ENCODE measurements around the gene RNASEH1. TPM values are rescaled to one million over a fixed set of nuclear protein-coding genes. Genes with fewer than 3 reads are reported as not detected.
"Not testable (repeated sequence)": the region's sequence is repeated elsewhere in the genome, so short reads cannot be mapped to it uniquely, and the experiment has no call there.

RNASEH1 gene
- polyA plus RNA-seq, 4 donors: 5.1 to 16.4 (median 9.6) TPM

DNA sequence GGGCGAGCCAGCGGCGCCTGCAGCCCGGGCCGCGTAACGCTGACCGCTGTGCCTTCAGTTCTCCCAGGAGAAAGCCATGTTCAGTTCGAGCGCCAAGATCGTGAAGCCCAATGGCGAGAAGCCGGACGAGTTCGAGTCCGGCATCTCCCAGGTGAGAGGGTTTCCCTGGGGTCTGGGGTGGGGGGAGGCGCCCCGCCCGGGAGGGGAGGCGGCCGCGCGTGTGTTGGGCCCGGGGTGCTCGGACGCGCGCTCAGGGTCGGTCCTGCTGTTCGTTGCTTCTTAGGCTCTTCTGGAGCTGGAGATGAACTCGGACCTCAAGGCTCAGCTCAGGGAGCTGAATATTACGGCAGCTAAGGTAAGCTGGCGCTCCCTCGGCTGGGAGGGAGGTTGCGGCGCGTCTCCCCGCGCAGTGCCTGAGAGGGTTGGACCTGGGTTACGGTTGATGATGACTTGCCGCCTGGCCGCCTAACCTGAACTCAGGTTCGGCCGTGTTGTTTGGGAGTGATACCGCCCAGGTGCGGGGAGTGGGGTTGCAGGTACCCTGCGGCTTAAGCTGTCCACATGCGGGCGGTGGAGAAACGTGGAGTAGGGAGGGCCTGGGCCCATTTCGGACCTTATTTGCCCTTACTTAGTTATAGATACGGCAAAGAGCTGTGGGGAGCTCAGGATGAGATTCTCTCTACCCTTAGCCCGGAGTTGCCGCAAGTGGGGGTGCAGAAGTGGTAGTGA lies 17.6 kb upstream of the RNASEH1 start:
- no peaks in the 10 kb centered on the region for H3K27me3 ChIP-seq (ENCODE audit: control insufficient read depth in 3 of 3, insufficient read depth in 3 of 3, low read length in 3 of 3)
- no peaks in the 10 kb centered on the region for H3K9me3 ChIP-seq (ENCODE audit: control insufficient read depth in 2 of 2, insufficient read depth in 1 of 2, low read depth in 1 of 2, low read length in 1 of 2)
- peaks cover 8 to 26% (median 18%) of the 10 kb centered on the region in 3 donors for H3K36me3 ChIP-seq (ENCODE audit: control insufficient read depth in 3 of 3, insufficient read depth in 2 of 3, low read depth in 1 of 3, low read length in 3 of 3)
- DNase-seq (peak; percentile 23 to 54), FAIRE-seq (no peak)
- peaks cover 2 to 12% (median 3%) of the 10 kb centered on the region in 3 donors for H3K4me1 ChIP-seq (ENCODE audit: control insufficient read depth in 3 of 3, insufficient read depth in 2 of 3, low read depth in 1 of 3, low read length in 2 of 3)
- WGBS, 3 donors: 0 to 1% (median 0%) methylated on average over 50 to 54 of the region's 54 CpGs
- H3K4me3 ChIP-seq (ENCODE audit: low read depth in 1 of 3, low read length in 3 of 3): peak overlapping the region; percentile 68 to 83 (median 74)
- H3K27ac ChIP-seq (ENCODE audit: low read depth in 1 of 3, low read length in 2 of 3): peak overlapping the region; percentile 50 to 90 (median 86)

DNA sequence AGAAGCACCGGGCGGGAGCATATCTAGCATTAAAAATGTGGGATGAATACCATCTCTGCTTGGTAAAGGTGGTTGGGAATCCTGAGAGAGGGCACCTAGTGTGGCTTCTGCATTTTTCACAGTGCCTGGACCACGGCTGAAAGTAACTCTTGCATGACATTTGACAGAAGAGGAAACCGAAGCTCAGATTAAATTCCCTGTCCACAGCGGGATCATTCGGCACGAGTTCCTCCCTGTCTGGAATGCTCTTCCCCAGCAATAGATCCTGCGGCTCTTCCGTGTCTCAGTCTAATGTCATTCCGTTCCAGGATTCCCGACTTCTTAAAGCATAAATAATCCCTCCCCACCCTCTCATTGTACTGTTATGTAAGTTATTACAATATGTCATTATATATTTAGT lies 16.0 kb upstream of the RNASEH1 start:
- Histone ChIP-seq H3K27me3 (ENCODE audit: control insufficient read depth in 3 of 3, insufficient read depth in 3 of 3, low read length in 3 of 3) (no peaks in the 10 kb centered on the region), H3K9me3 (ENCODE audit: control insufficient read depth in 2 of 2, insufficient read depth in 1 of 2, low read depth in 1 of 2, low read length in 1 of 2) (no peaks in the 10 kb centered on the region), H3K27ac (ENCODE audit: low read depth in 1 of 3, low read length in 2 of 3) (no peak overlapping the region), H3K4me3 (ENCODE audit: low read depth in 1 of 3, low read length in 3 of 3) (no peak overlapping the region), H3K4me1 (ENCODE audit: control insufficient read depth in 3 of 3, insufficient read depth in 2 of 3, low read depth in 1 of 3, low read length in 2 of 3) (peaks cover 2 to 12% (median 3%) of the 10 kb centered on the region in 3 donors), H3K36me3 (ENCODE audit: control insufficient read depth in 3 of 3, insufficient read depth in 2 of 3, low read depth in 1 of 3, low read length in 3 of 3) (peaks cover 3 to 15% (median 13%) of the 10 kb centered on the region in 3 donors)
- DNase-seq: no peak
- WGBS, 3 donors: 96 to 99% (median 98%) methylated on average over 11 of the region's 11 CpGs
- no peak for FAIRE-seq

DNA sequence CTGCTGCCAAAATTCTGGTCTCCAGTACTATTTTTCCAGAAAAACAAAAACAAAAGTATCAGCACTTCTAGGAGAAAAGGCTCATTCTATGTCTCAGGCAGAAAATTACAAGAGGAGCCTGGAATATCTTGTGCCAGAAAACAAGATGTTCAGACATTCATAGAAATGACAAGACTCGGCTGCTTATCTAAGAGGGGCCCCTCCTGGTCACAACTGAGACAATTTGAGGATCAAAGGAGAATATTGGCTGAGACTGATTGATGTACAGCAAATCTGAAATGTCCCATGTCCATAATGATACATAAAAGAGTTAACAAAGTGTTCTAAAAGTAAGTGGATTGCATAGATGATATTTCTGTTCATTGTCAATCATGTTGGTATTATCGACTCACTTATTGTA lies 14.5 kb upstream of the RNASEH1 start:
- Histone ChIP-seq H3K27ac (ENCODE audit: low read depth in 1 of 3, low read length in 2 of 3) (no peak overlapping the region), H3K4me1 (ENCODE audit: control insufficient read depth in 3 of 3, insufficient read depth in 2 of 3, low read depth in 1 of 3, low read length in 2 of 3) (peaks cover 0 to 6% (median 3%) of the 10 kb centered on the region in 3 donors), H3K4me3 (ENCODE audit: low read depth in 1 of 3, low read length in 3 of 3) (no peak overlapping the region), H3K27me3 (ENCODE audit: control insufficient read depth in 3 of 3, insufficient read depth in 3 of 3, low read length in 3 of 3) (no peaks in the 10 kb centered on the region), H3K36me3 (ENCODE audit: control insufficient read depth in 3 of 3, insufficient read depth in 2 of 3, low read depth in 1 of 3, low read length in 3 of 3) (peaks cover 3 to 13% (median 7%) of the 10 kb centered on the region in 3 donors), H3K9me3 (ENCODE audit: control insufficient read depth in 2 of 2, insufficient read depth in 1 of 2, low read depth in 1 of 2, low read length in 1 of 2) (no peaks in the 10 kb centered on the region)
- no peak for FAIRE-seq
- 50 to 76% (median 66%) methylated on average over 2 of the region's 2 CpGs for WGBS, 3 donors
- no peak for DNase-seq

DNA sequence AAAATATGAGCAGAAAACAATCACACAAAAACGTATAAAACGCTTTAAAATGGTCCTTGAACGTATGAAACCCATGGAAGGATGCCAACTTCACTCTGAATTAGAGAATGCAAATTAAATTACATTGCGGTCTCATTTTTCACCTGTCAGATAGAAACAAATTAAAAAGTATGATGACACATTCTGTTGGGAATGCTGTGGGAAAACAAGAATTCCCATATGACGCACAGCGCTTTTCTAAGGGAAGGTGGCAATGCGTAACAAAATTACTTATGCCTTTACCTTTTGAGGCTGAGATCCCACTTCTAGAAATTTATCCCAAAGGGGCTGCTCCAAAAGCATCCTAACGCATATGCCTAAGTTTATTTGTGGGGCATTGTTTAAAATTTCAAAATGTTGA lies 13.2 kb upstream of the RNASEH1 start:
- Histone ChIP-seq H3K4me1 (ENCODE audit: control insufficient read depth in 3 of 3, insufficient read depth in 2 of 3, low read depth in 1 of 3, low read length in 2 of 3) (no peaks in the 10 kb centered on the region), H3K4me3 (ENCODE audit: low read depth in 1 of 3, low read length in 3 of 3) (no peak overlapping the region), H3K27me3 (ENCODE audit: control insufficient read depth in 3 of 3, insufficient read depth in 3 of 3, low read length in 3 of 3) (no peaks in the 10 kb centered on the region), H3K27ac (ENCODE audit: low read depth in 1 of 3, low read length in 2 of 3) (no peak overlapping the region), H3K9me3 (ENCODE audit: control insufficient read depth in 2 of 2, insufficient read depth in 1 of 2, low read depth in 1 of 2, low read length in 1 of 2) (no peaks in the 10 kb centered on the region), H3K36me3 (ENCODE audit: control insufficient read depth in 3 of 3, insufficient read depth in 2 of 3, low read depth in 1 of 3, low read length in 3 of 3) (peaks cover 0 to 5% (median 0%) of the 10 kb centered on the region in 3 donors)
- FAIRE-seq: no peak
- no peak for DNase-seq
- 86 to 87% (median 87%) methylated on average over 8 of the region's 8 CpGs for WGBS, 3 donors

DNA sequence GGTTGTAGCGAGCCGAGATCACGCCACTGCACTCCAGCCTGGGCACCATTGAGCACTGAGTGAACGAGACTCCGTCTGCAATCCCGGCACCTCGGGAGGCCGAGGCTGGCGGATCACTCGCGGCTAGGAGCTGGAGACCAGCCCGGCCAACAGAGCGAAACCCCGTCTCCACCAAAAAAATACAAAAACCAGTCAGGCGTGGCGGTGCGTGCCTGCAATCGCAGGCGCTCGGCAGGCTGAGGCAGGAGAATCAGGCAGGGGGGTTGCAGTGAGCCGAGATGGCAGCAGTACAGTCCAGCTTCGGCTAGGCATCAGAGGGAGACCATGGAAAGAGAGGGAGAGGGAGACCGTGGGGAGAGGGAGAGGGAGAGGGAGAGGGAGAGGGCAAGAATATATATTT lies 11.5 kb upstream of the RNASEH1 start:
- WGBS, 3 donors: 93 to 94% (median 94%) methylated on average over 16 to 22 of the region's 23 CpGs
- H3K4me3 ChIP-seq (ENCODE audit: low read depth in 1 of 3, low read length in 3 of 3); FAIRE-seq; H3K4me1 ChIP-seq (ENCODE audit: control insufficient read depth in 3 of 3, insufficient read depth in 2 of 3, low read depth in 1 of 3, low read length in 2 of 3); H3K36me3 ChIP-seq (ENCODE audit: control insufficient read depth in 3 of 3, insufficient read depth in 2 of 3, low read depth in 1 of 3, low read length in 3 of 3); H3K27ac ChIP-seq (ENCODE audit: low read depth in 1 of 3, low read length in 2 of 3); H3K27me3 ChIP-seq (ENCODE audit: control insufficient read depth in 3 of 3, insufficient read depth in 3 of 3, low read length in 3 of 3); H3K9me3 ChIP-seq (ENCODE audit: control insufficient read depth in 2 of 2, insufficient read depth in 1 of 2, low read depth in 1 of 2, low read length in 1 of 2); DNase-seq: not testable (repeated sequence)

DNA sequence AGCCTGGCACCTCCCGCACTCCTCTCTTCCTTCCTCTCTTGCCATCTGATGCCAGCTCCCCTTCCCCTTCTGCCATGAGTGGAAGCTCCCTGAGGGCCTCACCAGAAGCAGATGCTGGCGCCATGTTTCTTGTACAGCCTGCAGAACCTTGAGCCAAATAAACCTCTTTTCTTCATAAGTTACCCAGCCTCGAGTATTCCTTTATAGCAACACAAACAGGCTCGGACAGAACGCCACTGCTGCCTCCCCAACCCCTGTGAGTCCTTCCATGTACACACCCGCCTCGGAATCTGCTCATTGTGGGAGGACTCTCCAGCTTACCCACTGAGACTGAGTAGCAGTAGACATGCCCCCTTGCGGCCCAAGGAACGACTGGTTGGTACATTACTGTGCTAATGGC lies 8.7 kb upstream of the RNASEH1 start:
- no peak overlapping the region for H3K27ac ChIP-seq (ENCODE audit: low read depth in 1 of 3, low read length in 2 of 3)
- peaks cover 0 to 4% (median 0%) of the 10 kb centered on the region in 3 donors for H3K36me3 ChIP-seq (ENCODE audit: control insufficient read depth in 3 of 3, insufficient read depth in 2 of 3, low read depth in 1 of 3, low read length in 3 of 3)
- WGBS, 3 donors: 95 to 98% (median 96%) methylated on average over 9 of the region's 9 CpGs
- H3K9me3 ChIP-seq (ENCODE audit: control insufficient read depth in 2 of 2, insufficient read depth in 1 of 2, low read depth in 1 of 2, low read length in 1 of 2): no peaks in the 10 kb centered on the region
- H3K27me3 ChIP-seq (ENCODE audit: control insufficient read depth in 3 of 3, insufficient read depth in 3 of 3, low read length in 3 of 3): no peaks in the 10 kb centered on the region
- FAIRE-seq (no peak), DNase-seq (no peak)
- H3K4me1 ChIP-seq (ENCODE audit: control insufficient read depth in 3 of 3, insufficient read depth in 2 of 3, low read depth in 1 of 3, low read length in 2 of 3): no peaks in the 10 kb centered on the region
- no peak overlapping the region for H3K4me3 ChIP-seq (ENCODE audit: low read depth in 1 of 3, low read length in 3 of 3)

DNA sequence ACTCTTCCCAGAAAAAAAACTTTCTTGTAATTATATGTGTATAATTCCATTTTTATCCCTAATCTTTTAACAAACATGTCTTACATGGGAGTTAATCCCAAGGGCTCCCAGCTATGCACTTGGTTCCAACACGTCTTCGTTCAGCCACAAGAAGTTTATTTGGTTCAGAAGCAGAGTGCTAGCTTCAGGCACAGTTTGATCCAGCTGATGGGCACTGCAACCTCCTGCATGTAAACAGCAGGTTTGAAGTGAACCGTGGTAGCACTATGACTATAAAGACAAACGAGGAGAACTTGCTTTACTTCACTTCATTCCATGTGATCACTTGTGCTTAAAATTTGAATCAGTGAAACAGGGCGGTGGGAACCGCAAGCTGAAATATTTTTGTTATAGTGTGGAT lies 7.0 kb upstream of the RNASEH1 start:
- no peak overlapping the region for H3K4me3 ChIP-seq (ENCODE audit: low read depth in 1 of 3, low read length in 3 of 3)
- H3K36me3 ChIP-seq (ENCODE audit: control insufficient read depth in 3 of 3, insufficient read depth in 2 of 3, low read depth in 1 of 3, low read length in 3 of 3): peaks cover 0 to 4% (median 0%) of the 10 kb centered on the region in 3 donors
- no peaks in the 10 kb centered on the region for H3K27me3 ChIP-seq (ENCODE audit: control insufficient read depth in 3 of 3, insufficient read depth in 3 of 3, low read length in 3 of 3)
- DNase-seq (no peak), FAIRE-seq (no peak)
- no peaks in the 10 kb centered on the region for H3K4me1 ChIP-seq (ENCODE audit: control insufficient read depth in 3 of 3, insufficient read depth in 2 of 3, low read depth in 1 of 3, low read length in 2 of 3)
- H3K27ac ChIP-seq (ENCODE audit: low read depth in 1 of 3, low read length in 2 of 3): no peak overlapping the region
- 74 to 90% (median 81%) methylated on average over 6 of the region's 6 CpGs for WGBS, 3 donors
- H3K9me3 ChIP-seq (ENCODE audit: control insufficient read depth in 2 of 2, insufficient read depth in 1 of 2, low read depth in 1 of 2, low read length in 1 of 2): no peaks in the 10 kb centered on the region

DNA sequence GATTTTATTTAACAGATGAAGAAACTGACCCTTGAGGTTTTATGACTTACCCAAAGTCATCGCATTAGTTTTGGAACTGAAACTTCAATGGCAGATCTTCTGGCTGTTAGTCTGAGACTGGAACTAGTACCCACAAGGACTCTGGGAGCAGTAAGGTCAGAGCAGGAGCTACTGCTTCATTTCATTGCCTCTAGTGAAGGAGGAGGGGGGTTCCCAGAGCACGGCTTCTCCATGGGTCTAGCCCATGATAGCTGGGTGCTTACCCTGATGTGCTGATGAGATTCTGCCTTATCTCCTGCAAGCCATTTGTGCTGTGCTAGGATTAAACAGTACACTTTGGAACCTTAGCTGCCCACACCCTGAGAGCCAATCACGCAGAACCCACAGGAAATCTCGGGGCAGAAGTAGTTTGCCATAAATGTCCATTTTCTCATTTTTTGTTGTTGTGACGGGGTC lies 5.4 kb upstream of the RNASEH1 start:
- Histone ChIP-seq H3K27ac (ENCODE audit: low read depth in 1 of 3, low read length in 2 of 3) (no peak overlapping the region), H3K36me3 (ENCODE audit: control insufficient read depth in 3 of 3, insufficient read depth in 2 of 3, low read depth in 1 of 3, low read length in 3 of 3) (peaks cover 0 to 4% (median 0%) of the 10 kb centered on the region in 3 donors), H3K4me3 (ENCODE audit: low read depth in 1 of 3, low read length in 3 of 3) (no peak overlapping the region), H3K9me3 (ENCODE audit: control insufficient read depth in 2 of 2, insufficient read depth in 1 of 2, low read depth in 1 of 2, low read length in 1 of 2) (no peaks in the 10 kb centered on the region), H3K27me3 (ENCODE audit: control insufficient read depth in 3 of 3, insufficient read depth in 3 of 3, low read length in 3 of 3) (no peaks in the 10 kb centered on the region), H3K4me1 (ENCODE audit: control insufficient read depth in 3 of 3, insufficient read depth in 2 of 3, low read depth in 1 of 3, low read length in 2 of 3) (peaks cover 0 to 2% (median 0%) of the 10 kb centered on the region in 3 donors)
- 83 to 90% (median 87%) methylated on average over 5 of the region's 5 CpGs for WGBS, 3 donors
- DNase-seq: no peak
- FAIRE-seq: no peak

Measured in small intestine (tissue), 7 donors.